ENCODE measurements around the gene NKAIN1.
"Not testable (repeated sequence)": the region's sequence is repeated elsewhere in the genome, so short reads cannot be mapped to it uniquely, and the experiment has no call there.

DNA sequence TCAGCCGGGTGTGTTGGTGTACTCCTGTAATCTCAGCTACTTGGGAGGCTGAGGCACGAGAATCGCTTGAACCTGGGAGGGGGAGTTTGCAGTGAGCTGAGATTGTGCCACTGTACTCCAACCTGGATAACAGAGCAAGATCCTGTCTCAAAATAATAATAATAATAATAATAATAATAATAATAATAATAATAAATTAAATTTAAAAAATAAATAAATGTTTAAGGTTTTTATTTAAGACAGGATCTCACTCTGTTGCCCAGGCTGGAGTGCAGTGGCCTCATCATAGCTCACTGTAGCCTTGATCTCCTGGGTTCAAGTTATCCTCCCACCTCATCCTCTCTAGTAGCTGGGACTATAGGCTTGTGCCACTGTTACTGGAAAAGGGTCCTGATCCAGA lies 101.8 kb downstream of the NKAIN1 start:
- TF ChIP-seq EZH2phosphoT487 (IDR thresholded peaks at IDR 0.05; ENCODE audit: unreplicated experiment); JUNB (IDR thresholded peaks at IDR 0.05; ENCODE audit: unreplicated experiment); CTCF (conservative IDR thresholded peaks at IDR 0.05; ENCODE audit: low read depth in 2 of 2); POLR2AphosphoS5 (IDR thresholded peaks at IDR 0.05; ENCODE audit: low read depth); NANOG (IDR thresholded peaks at IDR 0.05; ENCODE audit: borderline replicate concordance); EZH2 (IDR thresholded peaks at IDR 0.05; ENCODE audit: low read depth, unreplicated experiment); STAT1 (IDR thresholded peaks at IDR 0.05; ENCODE audit: unreplicated experiment); ETS1 (IDR thresholded peaks at IDR 0.05): not testable (repeated sequence)

Data from GM23338 (cell line).